DMS 273 (cell line): ENCODE measurements around the gene DCN.

Experiments
- DNase-seq: peaks from one replicate; lab custom pipeline; 2025; ENCODE audit not compliant: unreplicated experiment; lab: John Stamatoyannopoulos, UW

DCN gene

GRCh38 chr12:91104812-91105466 lies 77.7 kb downstream of the DCN start:
- no peak for DNase-seq

DNA sequence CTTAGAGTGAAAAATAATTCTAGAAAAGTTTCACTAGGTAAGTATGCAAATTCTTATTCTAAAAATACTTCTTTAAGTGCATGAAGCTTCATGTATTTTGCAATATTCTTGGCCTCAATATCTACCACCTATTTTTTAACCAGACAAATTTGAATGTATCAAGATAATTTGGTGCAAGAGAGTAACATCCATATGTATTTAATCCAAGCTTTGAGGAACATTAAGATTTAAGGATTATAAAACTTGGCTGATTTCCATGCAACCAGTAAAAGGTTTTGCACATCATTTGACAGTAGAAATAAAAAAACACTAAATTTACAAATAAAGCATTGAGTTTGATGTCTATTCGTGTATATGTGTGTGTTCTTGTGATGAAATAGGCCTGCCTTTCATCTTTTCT lies 79.0 kb downstream of the DCN start:
- no peak for DNase-seq

DNA sequence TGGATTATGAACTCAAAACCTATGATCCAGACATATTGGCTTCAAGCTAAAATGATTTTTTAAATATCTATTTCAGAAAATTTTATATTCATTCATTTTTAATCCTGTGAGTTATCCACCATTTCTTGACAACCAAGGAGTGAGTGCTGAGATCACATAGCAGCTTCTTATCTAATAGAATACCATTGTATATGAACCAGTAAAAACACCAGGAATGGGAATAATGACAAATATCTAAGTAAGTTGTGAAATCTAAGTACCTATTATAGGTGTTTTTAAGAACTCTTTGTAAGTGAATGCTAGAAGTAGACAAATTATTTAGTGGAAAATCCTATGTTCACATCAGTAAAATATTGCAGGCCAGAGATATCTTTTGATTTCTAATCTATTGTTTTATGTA lies 79.5 kb downstream of the DCN start:
- no peak for DNase-seq

DNA sequence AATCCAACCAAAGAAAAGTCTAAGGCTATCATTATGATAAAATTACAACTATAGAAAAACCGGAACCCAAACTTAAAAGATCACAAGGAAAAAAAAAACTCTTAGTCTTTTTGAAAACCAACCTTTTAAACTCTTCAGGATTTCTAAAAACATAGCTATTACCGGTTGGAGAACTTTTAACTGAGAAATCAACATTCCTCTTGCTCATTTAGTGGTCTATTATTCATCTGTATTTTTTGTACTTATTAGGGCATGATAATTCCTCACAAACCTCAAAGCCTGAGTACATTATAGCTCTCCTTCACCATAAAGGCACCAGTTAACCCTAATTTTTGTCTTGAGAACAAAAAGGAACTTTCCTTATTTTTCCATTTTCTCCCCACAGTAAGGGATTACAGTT lies 81.7 kb downstream of the DCN start:
- no peak for DNase-seq

DNA sequence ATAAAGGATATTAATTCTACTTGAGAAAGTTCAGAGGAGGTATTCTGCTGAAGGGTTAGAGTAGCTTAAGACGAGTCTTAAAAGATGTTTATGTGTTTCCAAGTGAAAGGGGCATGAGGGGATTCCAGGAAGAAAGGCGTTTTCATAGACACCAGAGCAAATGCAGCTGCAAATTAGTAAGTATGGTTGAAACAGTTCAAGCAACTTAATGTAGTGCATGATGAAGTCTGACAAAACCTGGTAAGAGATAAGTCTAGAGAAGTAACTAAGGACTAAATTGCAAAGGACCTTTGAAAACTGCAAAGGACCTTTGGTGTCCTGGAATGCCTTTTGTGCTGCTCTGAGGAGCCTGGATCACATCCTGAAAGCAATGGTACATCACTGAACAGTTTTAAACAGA lies 82.8 kb downstream of the DCN start:
- DNase-seq, result no peak

DNA sequence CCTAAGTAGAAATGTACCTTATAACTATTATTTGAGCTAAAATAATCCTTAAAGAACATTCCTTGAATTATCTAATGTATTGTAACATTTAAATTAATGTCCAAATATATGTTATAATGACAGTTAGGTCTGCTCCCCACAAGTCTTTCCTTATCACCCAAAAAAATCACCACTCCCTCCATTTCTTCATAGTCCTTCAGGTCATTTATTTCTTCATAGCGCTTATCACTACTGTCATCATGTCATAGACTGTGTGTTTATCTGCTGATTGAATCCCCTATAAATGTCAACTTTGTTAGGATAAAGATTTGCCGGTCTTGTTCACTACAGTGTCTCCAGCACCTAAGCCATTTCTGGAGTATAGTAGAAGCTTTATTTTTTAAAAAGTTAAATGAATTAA lies 83.3 kb downstream of the DCN start:
- no peak for DNase-seq

- no peak for DNase-seq
Measured at GRCh38 chr12:91098941-91099340, 83.7 kb downstream of the DCN start.

- no peak for DNase-seq
Measured at GRCh38 chr12:91098461-91098860, 84.2 kb downstream of the DCN start.

- DNase-seq, result no peak
Measured at GRCh38 chr12:91094957-91095356, 87.7 kb downstream of the DCN start.

DNA sequence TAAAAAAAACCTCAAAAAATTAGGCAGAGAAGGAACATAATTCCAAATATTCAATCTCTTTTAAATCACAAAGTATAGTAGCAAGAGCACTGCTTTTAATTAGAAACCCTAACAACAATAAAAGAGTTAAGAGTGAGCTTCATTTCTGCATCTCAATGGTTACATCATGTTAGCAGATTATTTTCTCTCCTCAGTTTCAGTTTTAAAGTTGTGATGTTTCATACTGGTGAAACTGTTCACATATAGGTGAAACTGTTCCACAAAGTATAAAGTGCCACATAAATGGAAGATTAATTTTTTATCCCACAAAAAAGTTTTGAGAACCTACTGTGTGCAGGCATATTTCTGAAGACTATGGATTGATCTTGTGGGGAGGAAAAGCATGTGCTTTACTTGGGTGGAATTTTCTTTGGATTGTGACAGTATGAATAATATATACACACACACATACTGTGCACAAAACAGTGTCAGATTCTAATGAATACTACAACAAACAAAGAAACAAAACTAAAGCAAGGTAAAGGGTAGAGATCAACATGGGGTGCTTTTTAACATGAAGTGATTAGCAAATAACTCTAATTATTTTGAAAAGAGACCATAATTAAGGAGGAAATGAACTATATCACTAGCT lies 88.5 kb downstream of the DCN start:
- DNase-seq, result no peak

GRCh38 chr12:91093341-91093740 lies 89.3 kb downstream of the DCN start:
- no peak for DNase-seq

- no peak for DNase-seq
Measured at GRCh38 chr12:91091916-91092715, 90.5 kb downstream of the DCN start.
